ENCODE data around the gene UBE2C.

UBE2C gene

GRCh38 chr20:45781391-45781931 is 31.0 kb upstream of the UBE2C start:
- no peak overlapping the region for H2AFZ ChIP-seq (ENCODE audit: low read depth)
- no peak overlapping the region for H3K4me2 ChIP-seq
- TF ChIP-seq CTCF (conservative IDR thresholded peaks at IDR 0.05; ENCODE audit: low read depth, low read length) = no peak
- H3K27me3 ChIP-seq (ENCODE audit: insufficient read depth, low read depth) = no peaks in the 10 kb centered on the region
- no peaks in the 10 kb centered on the region for H3K79me2 ChIP-seq (ENCODE audit: insufficient read depth, low read depth)
- H3K4me1 ChIP-seq (ENCODE audit: low read depth, poor library complexity, severe bottlenecking) = peaks cover 24% of the 10 kb centered on the region
- no peak overlapping the region for H3K9ac ChIP-seq
- H3K4me3 ChIP-seq (IDR thresholded peaks at IDR 0.05; ENCODE audit: insufficient read depth, low read depth, low read length) = no peak overlapping the region
- no peaks in the 10 kb centered on the region for H4K20me1 ChIP-seq (ENCODE audit: insufficient read depth)
- H3K36me3 ChIP-seq (ENCODE audit: insufficient read depth) = no peaks in the 10 kb centered on the region
- no peak overlapping the region for H3K27ac ChIP-seq

- H3K79me2 ChIP-seq (ENCODE audit: insufficient read depth, low read depth) = no peaks in the 10 kb centered on the region
Observed at GRCh38 chr20:45782890-45783289, 29.6 kb upstream of the UBE2C start.

GRCh38 chr20:45783656-45784294 is 28.7 kb upstream of the UBE2C start:
- Histone ChIP-seq H3K27ac (no peak overlapping the region), H3K4me2 (no peak overlapping the region), H3K27me3 (ENCODE audit: insufficient read depth, low read depth) (no peaks in the 10 kb centered on the region; the same call in 1 of the 2 replicates), H3K4me1 (ENCODE audit: low read depth, poor library complexity, severe bottlenecking) (peaks cover 19% of the 10 kb centered on the region), H3K79me2 (ENCODE audit: insufficient read depth, low read depth) (no peaks in the 10 kb centered on the region), H3K9ac (no peak overlapping the region), H4K20me1 (ENCODE audit: insufficient read depth) (no peaks in the 10 kb centered on the region), H3K36me3 (ENCODE audit: insufficient read depth) (no peaks in the 10 kb centered on the region), H2AFZ (ENCODE audit: low read depth) (no peak overlapping the region; the same call in 1 of the 2 replicates), H3K4me3 (IDR thresholded peaks at IDR 0.05; ENCODE audit: insufficient read depth, low read depth, low read length) (no peak overlapping the region)
- TF ChIP-seq CTCF (conservative IDR thresholded peaks at IDR 0.05; ENCODE audit: low read depth, low read length) = no peak

More at GRCh38 chr20:45782890-45783289, 29.6 kb upstream of the UBE2C start:
- Histone ChIP-seq H3K27me3 (ENCODE audit: insufficient read depth, low read depth) (no peaks in the 10 kb centered on the region), H3K4me2 (no peak overlapping the region), H2AFZ (ENCODE audit: low read depth) (no peak overlapping the region), H3K4me3 (IDR thresholded peaks at IDR 0.05; ENCODE audit: insufficient read depth, low read depth, low read length) (no peak overlapping the region), H3K9ac (no peak overlapping the region), H3K36me3 (ENCODE audit: insufficient read depth) (no peaks in the 10 kb centered on the region), H3K27ac (no peak overlapping the region), H3K4me1 (ENCODE audit: low read depth, poor library complexity, severe bottlenecking) (peaks cover 24% of the 10 kb centered on the region), H4K20me1 (ENCODE audit: insufficient read depth) (no peaks in the 10 kb centered on the region)
- TF ChIP-seq CTCF (conservative IDR thresholded peaks at IDR 0.05; ENCODE audit: low read depth, low read length) = no peak

- Histone ChIP-seq H2AFZ (ENCODE audit: low read depth) (no peak overlapping the region), H3K79me2 (ENCODE audit: insufficient read depth, low read depth) (peaks cover 13% of the 10 kb centered on the region; the same call in 1 of the 2 replicates), H3K4me2 (no peak overlapping the region), H3K36me3 (ENCODE audit: insufficient read depth) (no peaks in the 10 kb centered on the region), H3K4me3 (IDR thresholded peaks at IDR 0.05; ENCODE audit: insufficient read depth, low read depth, low read length) (no peak overlapping the region), H3K27me3 (ENCODE audit: insufficient read depth, low read depth) (no peaks in the 10 kb centered on the region; the same call in 1 of the 2 replicates), H3K27ac (no peak overlapping the region), H3K4me1 (ENCODE audit: low read depth, poor library complexity, severe bottlenecking) (peaks cover 9% of the 10 kb centered on the region), H4K20me1 (ENCODE audit: insufficient read depth) (no peaks in the 10 kb centered on the region), H3K9ac (no peak overlapping the region)
- TF ChIP-seq CTCF (conservative IDR thresholded peaks at IDR 0.05; ENCODE audit: low read depth, low read length) = no peak
Observed at GRCh38 chr20:45788351-45788750, 24.1 kb upstream of the UBE2C start.
